GM18517 (cell line): Measurements from ENCODE around the gene ZC3H11A.
"Not testable (repeated sequence)": the region's sequence is repeated elsewhere in the genome, so short reads cannot be mapped to it uniquely, and the experiment has no call there.

Experiments used
- ATAC-seq: cut with Tn5 transposase; IDR thresholded peaks from one replicate; pipeline ENCODE4 v1.9.1; 2021; ENCODE audit warnings: mild to moderate bottlenecking, moderate library complexity; ENCODE audit not compliant: unreplicated experiment

ZC3H11A gene

DNA sequence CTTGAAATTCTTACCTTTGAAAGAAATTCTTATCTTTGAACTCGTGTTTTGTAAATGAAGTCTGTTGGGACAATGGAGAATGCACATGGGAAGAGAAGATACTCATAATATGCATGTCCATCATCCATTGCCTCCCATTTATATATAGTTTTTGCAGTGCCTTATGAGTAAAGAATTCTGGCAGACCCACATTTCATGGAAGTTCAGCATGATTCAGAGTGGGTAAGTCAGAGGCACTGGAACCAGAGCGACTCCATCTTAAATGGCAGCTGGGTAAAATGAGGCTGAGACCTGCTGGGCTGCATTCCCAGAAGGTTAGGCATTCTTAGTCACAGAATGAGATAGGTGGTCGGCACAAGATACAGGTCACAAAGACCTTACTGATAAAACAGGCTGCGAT, 16.6 kb upstream of the ZC3H11A start:
- no peak for ATAC-seq

DNA sequence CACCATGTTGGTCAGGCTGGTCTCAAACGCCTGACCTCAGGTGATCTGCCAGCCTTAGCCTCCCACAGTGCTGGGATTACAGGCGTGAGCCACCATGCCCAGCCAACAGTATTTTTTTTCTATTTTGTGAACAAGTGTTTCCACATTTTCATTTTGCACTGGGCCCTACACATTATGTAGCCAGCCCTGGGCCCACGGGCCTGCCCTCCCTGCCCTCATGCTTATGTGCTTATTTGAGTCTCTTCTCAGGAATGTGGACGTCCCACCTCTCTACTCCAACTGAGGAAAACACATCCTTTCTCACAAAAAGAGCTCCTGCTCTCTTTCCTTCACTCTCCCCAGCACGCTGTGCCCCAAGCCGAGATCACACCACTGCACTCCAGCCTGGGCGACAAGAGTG, 13.5 kb upstream of the ZC3H11A start:
- no peak for ATAC-seq

DNA sequence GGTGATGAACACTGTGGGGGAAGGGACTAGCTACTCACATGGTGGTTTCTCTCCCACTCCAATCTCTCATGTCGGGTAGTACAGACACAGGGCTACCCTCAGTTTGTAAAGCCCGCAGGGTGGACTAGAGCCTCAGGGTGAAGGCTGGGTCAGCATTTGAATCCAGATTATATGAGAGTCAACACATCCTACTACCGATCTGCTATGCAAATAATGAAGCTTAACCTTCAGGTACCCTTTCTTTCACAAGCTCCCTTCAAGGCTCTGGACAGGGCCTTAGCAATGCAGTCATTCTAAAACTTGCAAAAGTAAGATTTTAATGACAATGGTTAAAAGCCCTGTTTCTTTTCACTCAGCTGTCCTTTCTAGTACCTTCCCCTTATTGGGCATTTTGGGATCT, 5.5 kb upstream of the ZC3H11A start:
- no peak for ATAC-seq

DNA sequence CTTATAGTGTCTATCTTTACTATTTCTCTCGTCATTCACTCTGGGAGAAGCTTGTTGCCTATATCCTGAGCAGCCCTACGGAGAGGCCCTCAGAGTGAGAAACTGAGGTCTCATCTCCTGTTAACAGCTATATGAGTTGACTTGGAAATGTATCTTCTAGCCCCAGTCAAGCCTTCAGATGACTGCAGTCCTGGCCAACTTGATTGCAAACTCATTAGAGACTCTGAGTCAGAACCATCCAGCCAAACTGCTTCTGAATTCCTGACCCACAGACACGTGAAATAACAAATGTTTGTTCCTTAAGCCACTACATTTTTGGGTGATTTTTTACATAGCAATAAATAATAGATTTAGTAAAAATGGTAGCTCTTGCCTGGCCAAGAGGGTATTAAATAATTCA, 3.9 kb upstream of the ZC3H11A start:
- no peak for ATAC-seq

GRCh38 chr1:203792486-203792885, 2.9 kb upstream of the ZC3H11A start:
- ATAC-seq = no peak

GRCh38 chr1:203793561-203793960, 1.9 kb upstream of the ZC3H11A start:
- ATAC-seq = not testable (repeated sequence)

GRCh38 chr1:203794764-203795440, 521 bp upstream of the ZC3H11A start:
- ATAC-seq = no peak

DNA sequence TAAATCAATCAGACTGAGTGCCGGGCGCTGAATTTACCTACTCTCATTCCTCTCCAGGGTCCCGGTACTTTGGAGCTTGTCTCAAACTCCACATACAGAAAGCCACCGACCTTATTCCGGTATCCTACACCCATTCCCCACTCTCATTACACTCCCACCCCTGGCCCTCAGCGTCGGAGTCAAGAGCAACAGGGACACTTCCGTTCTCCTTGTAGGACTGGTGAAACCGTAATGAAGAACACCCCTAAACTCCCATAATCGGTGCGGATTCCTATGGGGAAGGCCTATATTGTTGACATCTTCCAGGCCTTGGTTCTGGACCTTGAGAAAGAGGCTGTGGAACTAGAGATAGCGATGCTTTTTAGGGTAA, 798 bp downstream of the ZC3H11A start:
- ATAC-seq = no peak

DNA sequence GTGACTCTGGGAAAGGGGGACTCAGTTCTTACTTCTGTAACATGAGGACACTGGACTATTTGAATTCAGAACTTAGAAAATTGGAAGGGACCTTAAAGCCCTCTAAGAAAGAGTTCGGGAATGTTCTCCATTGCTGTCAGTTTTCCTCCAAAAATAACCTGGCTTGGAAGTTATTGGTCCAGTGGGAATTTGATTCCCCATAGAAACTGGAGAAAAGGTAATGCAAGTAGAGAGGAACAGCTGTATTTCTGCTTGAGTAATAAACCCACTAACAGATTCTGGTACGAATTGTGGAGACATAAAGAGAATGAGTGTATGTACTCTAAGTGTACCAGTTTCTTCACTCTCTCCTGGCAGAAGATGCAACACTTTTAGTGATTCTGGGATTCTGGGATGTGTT, 1.8 kb downstream of the ZC3H11A start:
- ATAC-seq = no peak

DNA sequence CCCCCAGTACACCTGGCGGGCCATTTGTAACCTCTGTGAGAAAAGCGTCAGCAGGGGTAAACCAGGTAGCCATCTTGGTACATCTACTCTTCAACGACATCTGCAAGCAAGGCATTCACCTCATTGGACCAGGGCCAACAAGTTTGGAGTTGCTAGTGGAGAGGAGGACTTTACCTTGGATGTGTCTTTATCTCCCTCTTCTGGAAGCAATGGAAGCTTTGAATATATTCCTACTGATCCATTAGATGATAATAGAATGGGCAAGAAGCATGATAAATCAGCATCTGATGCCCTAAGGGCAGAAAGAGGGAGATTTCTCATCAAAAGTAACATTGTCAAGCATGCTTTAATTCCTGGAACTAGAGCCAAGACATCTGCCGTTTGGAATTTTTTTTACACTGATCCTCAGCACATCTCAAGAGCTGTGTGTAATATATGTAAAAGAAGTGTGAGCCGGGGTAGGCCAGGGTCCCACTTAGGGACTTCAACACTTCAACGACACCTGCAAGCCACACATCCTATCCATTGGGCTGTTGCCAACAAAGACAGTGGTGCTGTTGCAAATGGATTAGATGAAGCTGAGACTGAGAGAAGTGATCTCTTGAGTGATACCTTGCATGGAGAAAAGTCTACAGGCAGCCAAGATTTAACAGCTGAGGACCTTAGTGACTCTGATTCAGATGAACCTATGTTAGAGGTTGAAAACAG, 2.7 kb downstream of the ZC3H11A start:
- ATAC-seq = no peak

DNA sequence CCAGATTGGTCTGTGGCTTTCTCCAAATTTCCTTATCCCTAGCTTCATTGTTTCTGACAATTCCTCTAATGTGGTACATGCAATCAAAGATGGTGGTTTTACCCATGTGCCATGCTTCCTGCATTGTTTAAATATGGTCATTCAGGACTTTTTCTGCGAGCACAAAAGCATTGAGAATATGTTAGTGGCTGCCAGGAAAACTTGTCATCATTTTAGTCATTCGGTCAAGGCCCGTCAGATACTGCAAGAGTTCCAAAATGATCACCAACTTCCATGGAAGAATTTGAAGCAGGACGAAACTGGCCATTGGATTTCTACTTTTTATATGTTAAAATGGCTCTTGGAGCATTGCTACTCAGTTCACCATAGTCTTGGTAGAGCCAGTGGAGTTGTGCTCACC, 3.7 kb downstream of the ZC3H11A start:
- ATAC-seq = no peak

DNA sequence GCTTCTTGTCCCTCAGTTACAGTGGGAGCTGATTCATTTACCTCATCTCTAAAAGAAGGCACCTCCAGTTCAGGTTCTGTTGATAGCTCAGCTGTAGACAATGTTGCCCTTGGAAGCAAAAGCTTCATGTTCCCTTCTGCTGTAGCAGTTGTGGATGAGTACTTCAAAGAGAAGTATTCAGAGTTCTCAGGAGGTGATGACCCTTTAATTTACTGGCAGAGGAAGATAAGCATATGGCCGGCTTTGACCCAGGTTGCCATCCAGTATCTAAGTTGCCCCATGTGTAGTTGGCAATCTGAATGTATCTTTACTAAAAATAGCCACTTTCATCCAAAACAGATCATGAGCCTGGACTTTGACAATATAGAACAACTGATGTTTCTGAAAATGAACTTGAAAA, 4.5 kb downstream of the ZC3H11A start:
- ATAC-seq = no peak

- ATAC-seq = no peak
Observed at GRCh38 chr1:203805689-203806088, 10.3 kb downstream of the ZC3H11A start.

DNA sequence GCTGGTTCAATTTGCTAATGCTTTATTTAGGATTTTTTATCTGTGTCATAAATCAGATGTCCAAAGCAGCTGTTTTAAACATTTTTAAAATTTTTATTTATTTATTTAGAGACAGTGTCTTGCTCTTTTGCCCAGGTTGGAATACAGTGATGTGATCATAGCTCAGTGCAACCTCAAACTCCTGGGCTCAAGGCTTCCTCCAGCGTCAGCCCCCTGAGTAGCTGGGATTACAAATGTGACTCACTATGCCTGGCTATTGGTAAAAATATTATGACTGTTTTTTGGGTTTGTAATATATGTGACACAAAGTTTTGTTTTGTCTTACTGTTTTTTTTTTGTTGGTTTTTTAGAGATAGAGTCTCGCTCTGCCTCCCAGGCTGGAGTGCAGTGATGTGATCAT, 11.8 kb downstream of the ZC3H11A start:
- no peak for ATAC-seq

GRCh38 chr1:203813581-203814341, 18.3 kb downstream of the ZC3H11A start:
- ATAC-seq = no peak

DNA sequence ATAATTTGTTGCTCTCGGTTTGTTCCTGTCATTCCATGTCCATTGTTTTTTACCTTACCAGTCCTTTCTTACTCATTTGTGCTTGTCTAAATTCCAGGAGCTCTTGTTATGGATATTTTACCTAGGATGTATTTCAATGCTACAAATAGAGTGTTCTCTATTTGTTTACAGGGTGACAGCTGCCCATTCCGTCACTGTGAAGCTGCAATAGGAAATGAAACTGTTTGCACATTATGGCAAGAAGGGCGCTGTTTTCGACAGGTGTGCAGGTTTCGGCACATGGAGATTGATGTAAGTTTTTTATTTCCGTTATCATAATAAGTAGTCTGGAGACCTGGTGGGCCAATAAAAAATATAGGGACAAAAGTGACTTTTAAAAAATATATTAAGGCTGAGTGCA, 23.0 kb downstream of the ZC3H11A start:
- ATAC-seq = no peak

GRCh38 chr1:203823306-203823705, 27.9 kb downstream of the ZC3H11A start:
- ATAC-seq = no peak

GRCh38 chr1:203826175-203826574, 30.8 kb downstream of the ZC3H11A start:
- no peak for ATAC-seq

DNA sequence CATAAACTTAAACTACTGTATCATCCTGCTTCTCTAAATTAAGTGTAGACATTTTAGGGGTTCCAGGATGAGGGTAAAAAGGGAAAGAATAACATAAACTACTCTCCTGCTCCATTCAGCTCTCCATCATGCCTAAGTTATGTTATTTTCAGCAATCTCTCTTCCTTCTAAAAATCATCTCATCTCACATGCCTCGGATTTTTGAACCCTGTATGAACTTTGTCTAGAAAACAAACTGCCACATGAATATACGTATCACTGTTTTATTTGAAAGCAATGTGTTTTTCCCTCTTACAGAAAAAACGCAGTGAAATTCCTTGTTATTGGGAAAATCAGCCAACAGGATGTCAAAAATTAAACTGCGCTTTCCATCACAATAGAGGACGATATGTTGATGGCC, 32.6 kb downstream of the ZC3H11A start:
- ATAC-seq = no peak

GRCh38 chr1:203828503-203828902, 33.1 kb downstream of the ZC3H11A start:
- no peak for ATAC-seq

DNA sequence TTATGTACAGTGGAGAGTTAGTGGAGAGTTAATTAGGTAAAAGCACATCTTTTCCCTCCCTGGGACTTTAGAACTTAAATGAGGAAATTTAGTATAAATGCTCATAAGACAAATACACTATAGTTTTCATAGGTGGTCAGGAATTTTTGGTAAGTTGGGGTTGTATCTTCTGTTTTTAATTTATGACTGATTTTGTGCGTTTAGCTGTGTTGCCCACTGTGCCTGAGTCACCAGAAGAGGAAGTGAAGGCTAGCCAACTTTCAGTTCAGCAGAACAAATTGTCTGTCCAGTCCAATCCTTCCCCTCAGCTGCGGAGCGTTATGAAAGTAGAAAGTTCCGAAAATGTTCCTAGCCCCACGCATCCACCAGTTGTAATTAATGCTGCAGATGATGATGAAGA, 33.8 kb downstream of the ZC3H11A start:
- not testable (repeated sequence) for ATAC-seq

GRCh38 chr1:203835476-203835875, 40.1 kb downstream of the ZC3H11A start:
- ATAC-seq = no peak
